Endodermal cell (in vitro differentiated cells): Measurements from ENCODE around the gene GSX1. TPM values are rescaled to one million over a fixed set of nuclear protein-coding genes. Genes with fewer than 3 reads are reported as not detected.

Experiments
- DNase-seq: peaks from one replicate; pipeline ENCODE4 v3.0.0-alpha.2; 2017
- H3K27ac ChIP-seq: 2 replicates; pipeline ENCODE4 v1.5.1; 2013; ENCODE audit warnings: mild to moderate bottlenecking, low read depth, low read length, moderate library complexity
- H3K27me3 ChIP-seq: 2 replicates; pipeline ENCODE4 v1.6.1; 2013; ENCODE audit warnings: mild to moderate bottlenecking, low read length, moderate library complexity; ENCODE audit not compliant: insufficient read depth, control insufficient read depth, poor library complexity, severe bottlenecking
- H3K36me3 ChIP-seq: 2 replicates; pipeline ENCODE4 v1.7.0; 2013; ENCODE audit warnings: mild to moderate bottlenecking, low read length, moderate library complexity; ENCODE audit not compliant: control insufficient read depth, insufficient read depth
- H3K4me1 ChIP-seq: one replicate; pipeline ENCODE4 v1.7.0; 2013; ENCODE audit warnings: low read length; ENCODE audit not compliant: control insufficient read depth, insufficient read depth
- H3K4me3 ChIP-seq: 2 replicates; pipeline ENCODE4 v1.5.1; 2013; ENCODE audit warnings: mild to moderate bottlenecking, low read length, moderate library complexity
- H3K9ac ChIP-seq: 2 replicates; pipeline ENCODE4 v1.6.1; 2013; ENCODE audit warnings: mild to moderate bottlenecking, low read length, moderate library complexity; ENCODE audit not compliant: poor library complexity, severe bottlenecking; ENCODE audit errors: extremely low read depth
- H3K9me3 ChIP-seq: 2 replicates; pipeline ENCODE4 v1.6.1; 2013; ENCODE audit warnings: mild to moderate bottlenecking, low read length, moderate library complexity; ENCODE audit not compliant: control insufficient read depth
- H3K27ac Mint-ChIP-seq: 2 replicates; pipeline ENCODE4 v1.8.0; 2020; ENCODE audit warnings: mixed read lengths
- H3K27me3 Mint-ChIP-seq: 2 replicates; pipeline ENCODE4 v1.8.0; 2021; ENCODE audit warnings: mild to moderate bottlenecking, mixed read lengths; ENCODE audit not compliant: insufficient read depth
- H3K36me3 Mint-ChIP-seq: 2 replicates; pipeline ENCODE4 v1.8.0; 2020; ENCODE audit warnings: low read depth, mixed read lengths
- H3K4me1 Mint-ChIP-seq: 2 replicates; pipeline ENCODE4 v1.8.0; 2020; ENCODE audit warnings: mixed read lengths
- H3K4me3 Mint-ChIP-seq: 2 replicates; pipeline ENCODE4 v1.8.0; 2020; ENCODE audit warnings: mild to moderate bottlenecking, moderate library complexity, mixed read lengths
- H3K9me3 Mint-ChIP-seq: 2 replicates; pipeline ENCODE4 v1.8.0; 2020; ENCODE audit warnings: mild to moderate bottlenecking, mixed read lengths
- WGBS, 2 experiments: methylation state at CpG; one replicate each; pipeline versions ENCODE4 v1.1.5 to v1.1.7; 2013; ENCODE audit warnings: missing lambda C conversion rate in 2 of 2, mixed read lengths in 1 of 2; ENCODE audit not compliant: insufficient coverage in 1 of 2, insufficient read length in 1 of 2; 5-methylcytosine and 5-hydroxymethylcytosine counted together
- total RNA-seq, 2 donors: library from RNA; stranded (reverse); fragmentation: NEBNext Ultra II Directional in 1 of 2; extraction: Animal tissue kit (Norgen Biotek cat#: 25700) in 1 of 2; gene quantifications; 2 replicates in 1 of 2; 3 replicates in 1 of 2; pipeline ENCODE4 v1.2.1, GENCODE V29; 2021
- TF ChIP-seq, protein P1 (sequence below): fragments of 200-600 bp; sonication (generic); conservative IDR thresholded peaks from 2 replicates; pipeline ENCODE4 v1.5.0; 2021; ENCODE audit warnings: antibody characterized with exemption, mild to moderate bottlenecking

The GSX1 gene
- total RNA-seq, 2 donors from 2014 or later = not detected

DNA sequence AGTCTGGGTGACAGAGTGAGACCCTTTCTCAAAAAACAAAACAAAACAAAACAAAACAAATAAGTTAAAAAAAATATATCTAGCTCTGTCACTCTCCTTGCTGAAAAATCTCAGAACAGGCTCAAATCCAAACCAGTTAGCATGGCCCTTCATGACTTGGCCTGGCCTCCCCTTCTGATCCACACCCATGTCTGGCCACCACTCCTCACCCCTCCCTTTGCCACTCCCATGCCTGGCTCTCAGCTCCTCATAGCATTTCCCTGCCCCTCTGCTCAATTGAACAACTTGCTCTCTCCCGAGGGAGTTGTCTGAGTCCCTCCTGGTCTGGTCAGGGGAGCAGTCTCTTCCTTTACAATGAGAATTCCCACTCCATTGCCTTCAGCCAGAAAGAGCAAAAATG is 4.0 kb upstream of the GSX1 start:
- no peaks in the 10 kb centered on the region for H3K9me3 Mint-ChIP-seq
- H3K4me1 Mint-ChIP-seq = peaks cover 2% of the 10 kb centered on the region
- 68 to 71% methylated on average over 1 of the region's 1 CpG for WGBS, 2 experiments
- DNase-seq = no peak
- H3K27me3 Mint-ChIP-seq = peaks cover 96% of the 10 kb centered on the region
- H3K9me3 ChIP-seq = peaks cover 6% of the 10 kb centered on the region
- no peak overlapping the region for H3K9ac ChIP-seq
- no peaks in the 10 kb centered on the region for H3K36me3 ChIP-seq
- no peaks in the 10 kb centered on the region for H3K36me3 Mint-ChIP-seq
- TF ChIP-seq, protein P1, sequence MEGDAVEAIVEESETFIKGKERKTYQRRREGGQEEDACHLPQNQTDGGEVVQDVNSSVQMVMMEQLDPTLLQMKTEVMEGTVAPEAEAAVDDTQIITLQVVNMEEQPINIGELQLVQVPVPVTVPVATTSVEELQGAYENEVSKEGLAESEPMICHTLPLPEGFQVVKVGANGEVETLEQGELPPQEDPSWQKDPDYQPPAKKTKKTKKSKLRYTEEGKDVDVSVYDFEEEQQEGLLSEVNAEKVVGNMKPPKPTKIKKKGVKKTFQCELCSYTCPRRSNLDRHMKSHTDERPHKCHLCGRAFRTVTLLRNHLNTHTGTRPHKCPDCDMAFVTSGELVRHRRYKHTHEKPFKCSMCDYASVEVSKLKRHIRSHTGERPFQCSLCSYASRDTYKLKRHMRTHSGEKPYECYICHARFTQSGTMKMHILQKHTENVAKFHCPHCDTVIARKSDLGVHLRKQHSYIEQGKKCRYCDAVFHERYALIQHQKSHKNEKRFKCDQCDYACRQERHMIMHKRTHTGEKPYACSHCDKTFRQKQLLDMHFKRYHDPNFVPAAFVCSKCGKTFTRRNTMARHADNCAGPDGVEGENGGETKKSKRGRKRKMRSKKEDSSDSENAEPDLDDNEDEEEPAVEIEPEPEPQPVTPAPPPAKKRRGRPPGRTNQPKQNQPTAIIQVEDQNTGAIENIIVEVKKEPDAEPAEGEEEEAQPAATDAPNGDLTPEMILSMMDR = no peak
- no peaks in the 10 kb centered on the region for H3K4me1 ChIP-seq
- H3K4me3 Mint-ChIP-seq = no peak overlapping the region
- no peak overlapping the region for H3K27ac Mint-ChIP-seq
- peaks cover 97% of the 10 kb centered on the region for H3K27me3 ChIP-seq
- H3K4me3 ChIP-seq = no peak overlapping the region
- no peak overlapping the region for H3K27ac ChIP-seq

DNA sequence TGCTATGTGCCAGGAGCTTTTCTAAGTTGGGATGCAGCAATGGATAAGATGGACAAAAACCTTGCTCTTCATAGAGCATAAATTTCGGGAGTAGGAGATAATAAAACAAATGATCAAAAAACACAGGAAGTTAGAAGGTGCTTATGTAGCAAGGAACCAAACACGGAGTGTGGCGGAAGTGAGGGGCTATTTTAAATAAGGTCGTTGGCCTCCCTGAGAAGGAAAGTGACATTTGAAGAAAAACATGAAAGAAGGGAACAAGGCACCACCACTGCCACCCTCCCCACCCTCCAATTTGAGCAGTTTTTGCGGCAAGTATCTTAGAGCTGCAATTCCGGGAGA is 3.2 kb upstream of the GSX1 start:
- H3K36me3 Mint-ChIP-seq = no peaks in the 10 kb centered on the region
- no peak overlapping the region for H3K4me3 Mint-ChIP-seq
- H3K9me3 ChIP-seq = peaks cover 6% of the 10 kb centered on the region
- TF ChIP-seq, protein P1 = no peak
- no peaks in the 10 kb centered on the region for H3K9me3 Mint-ChIP-seq
- H3K36me3 ChIP-seq = no peaks in the 10 kb centered on the region
- H3K27me3 ChIP-seq = peaks cover 98% of the 10 kb centered on the region
- no peak overlapping the region for H3K9ac ChIP-seq
- WGBS, 2 experiments = 27 to 29% methylated on average over 4 to 6 of the region's 6 CpGs
- no peaks in the 10 kb centered on the region for H3K4me1 ChIP-seq
- H3K27ac Mint-ChIP-seq = no peak overlapping the region
- H3K4me3 ChIP-seq = no peak overlapping the region
- peaks cover 96% of the 10 kb centered on the region for H3K27me3 Mint-ChIP-seq
- DNase-seq = no peak
- peaks cover 2% of the 10 kb centered on the region for H3K4me1 Mint-ChIP-seq
- no peak overlapping the region for H3K27ac ChIP-seq

DNA sequence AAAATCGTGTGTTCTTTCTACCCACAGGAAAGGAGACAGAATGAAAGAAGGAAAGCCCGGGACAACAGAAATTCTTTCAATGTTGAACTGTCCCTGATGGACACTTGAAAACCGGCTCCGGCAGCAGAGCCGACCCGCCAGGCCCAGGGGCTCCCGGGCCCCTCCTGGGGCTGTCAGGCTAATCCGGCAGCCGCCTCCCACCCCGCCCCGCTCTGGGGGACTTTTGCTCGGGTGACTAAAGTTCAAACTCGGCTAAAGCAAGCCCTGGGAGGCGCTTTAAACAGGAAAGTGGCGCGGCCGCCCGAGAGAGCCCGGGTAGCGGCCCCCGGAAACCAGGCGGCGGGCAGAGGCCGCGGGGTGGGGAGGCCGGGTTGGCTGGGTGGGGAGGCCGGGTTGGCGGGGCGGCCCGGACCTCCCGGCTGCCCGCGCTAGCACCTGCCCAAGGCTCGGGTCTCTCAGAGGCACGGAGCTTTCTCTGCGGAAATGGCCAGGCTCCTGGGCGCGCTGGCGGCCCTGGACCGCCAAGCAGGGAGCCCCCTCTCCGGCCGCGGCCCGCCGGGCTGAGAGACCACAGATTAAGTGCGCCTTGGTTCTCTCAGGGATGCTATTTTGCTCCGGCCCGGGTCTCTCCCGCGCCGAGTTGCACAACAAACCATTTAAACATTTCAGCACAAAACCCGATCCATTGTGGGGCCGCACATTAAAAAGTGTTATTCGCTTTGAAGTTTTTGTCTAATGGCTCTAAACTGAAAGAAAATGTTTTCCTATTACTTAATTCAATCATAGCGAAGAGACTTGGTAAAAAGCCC is 2.6 kb upstream of the GSX1 start:
- Histone ChIP-seq H3K27ac (peak overlapping the region; percentile 32), H3K36me3 (no peaks in the 10 kb centered on the region), H3K4me3 (no peak overlapping the region), H3K27me3 (peaks cover 98% of the 10 kb centered on the region), H3K9me3 (peaks cover 6% of the 10 kb centered on the region), H3K4me1 (no peaks in the 10 kb centered on the region), H3K9ac (no peak overlapping the region)
- Mint-ChIP-seq H3K27ac (no peak overlapping the region), H3K36me3 (no peaks in the 10 kb centered on the region), H3K9me3 (no peaks in the 10 kb centered on the region), H3K4me3 (no peak overlapping the region), H3K27me3 (peaks cover 97% of the 10 kb centered on the region), H3K4me1 (peaks cover 2% of the 10 kb centered on the region)
- TF ChIP-seq, protein P1 = no peak
- WGBS, 2 experiments = 2 to 4% methylated on average over 9 to 55 of the region's 55 CpGs
- DNase-seq = peak; percentile 66
